HG02588 (cell line): ENCODE measurements around the gene OPN3.

Experiments
- ATAC-seq: cut with Tn5 transposase; IDR thresholded peaks from one replicate; pipeline ENCODE4 v1.9.1; 2021; ENCODE audit warnings: mild to moderate bottlenecking, moderate library complexity; ENCODE audit not compliant: unreplicated experiment

OPN3 gene

GRCh38 chr1:241646201-241646600 is 6.0 kb upstream of the OPN3 start:
- ATAC-seq = no peak

GRCh38 chr1:241645199-241645598 is 5.0 kb upstream of the OPN3 start:
- ATAC-seq = no peak

- ATAC-seq = no peak
These were observed 4.1 kb upstream of the OPN3 start for GRCh38 chr1:241644259-241644658.

- ATAC-seq = no peak
These were observed 2.4 kb upstream of the OPN3 start for GRCh38 chr1:241642593-241642944.

GRCh38 chr1:241641773-241642592 is 1.8 kb upstream of the OPN3 start:
- ATAC-seq = no peak

- ATAC-seq = no peak
These were observed 876 bp upstream of the OPN3 start for GRCh38 chr1:241640867-241641622.

GRCh38 chr1:241639623-241640148 is 483 bp downstream of the OPN3 start:
- ATAC-seq = peak; percentile 43

- no peak for ATAC-seq
These were observed 1.1 kb downstream of the OPN3 start for GRCh38 chr1:241638909-241639622.

GRCh38 chr1:241638099-241638682 is 2.0 kb downstream of the OPN3 start:
- no peak for ATAC-seq

GRCh38 chr1:241637604-241638003 is 2.6 kb downstream of the OPN3 start:
- no peak for ATAC-seq

- ATAC-seq = no peak
These were observed 3.1 kb downstream of the OPN3 start for GRCh38 chr1:241637046-241637590.

GRCh38 chr1:241636291-241636690 is 3.9 kb downstream of the OPN3 start:
- ATAC-seq = no peak

GRCh38 chr1:241635556-241636152 is 4.5 kb downstream of the OPN3 start:
- no peak for ATAC-seq

- no peak for ATAC-seq
These were observed 7.2 kb downstream of the OPN3 start for GRCh38 chr1:241632987-241633386.

- no peak for ATAC-seq
These were observed 8.5 kb downstream of the OPN3 start for GRCh38 chr1:241631674-241632073.

GRCh38 chr1:241630899-241631298 is 9.3 kb downstream of the OPN3 start:
- ATAC-seq = no peak

GRCh38 chr1:241630476-241630875 is 9.7 kb downstream of the OPN3 start:
- no peak for ATAC-seq

GRCh38 chr1:241630005-241630404 is 10.2 kb downstream of the OPN3 start:
- no peak for ATAC-seq

GRCh38 chr1:241627453-241628259 is 12.5 kb downstream of the OPN3 start:
- ATAC-seq = peak; percentile 77

GRCh38 chr1:241624935-241625334 is 15.2 kb downstream of the OPN3 start:
- ATAC-seq = no peak
